EH (cell line): Measurements from ENCODE around the gene PHGDH.

Source experiments
- DNase-seq: peaks from one replicate; pipeline ENCODE4 v3.0.0-alpha.2; 2015; ENCODE audit warnings: low read depth

Gene PHGDH

GRCh38 chr1:119791377-119791776, 79.6 kb downstream of the PHGDH start:
- no peak for DNase-seq
